Esophagus mucosa (tissue), 1 donor: Measurements from ENCODE around the gene PLEKHG5. TPM values are rescaled to one million over a fixed set of nuclear protein-coding genes. Genes with fewer than 3 reads are reported as not detected.

ENCODE experiments used
- ATAC-seq: fragments of 200-7000 bp; cut with Tn5 transposase; one replicate; pipeline ENCODE4 v1.9.1; 2020
- total RNA-seq: library from RNA; stranded (reverse); gene quantifications from one replicate; pipeline ENCODE4 v1.2.4, GENCODE V29; 2023
- donor health status: DM: yes; HTN: yes; CAD: no.

The PLEKHG5 gene, protein sequence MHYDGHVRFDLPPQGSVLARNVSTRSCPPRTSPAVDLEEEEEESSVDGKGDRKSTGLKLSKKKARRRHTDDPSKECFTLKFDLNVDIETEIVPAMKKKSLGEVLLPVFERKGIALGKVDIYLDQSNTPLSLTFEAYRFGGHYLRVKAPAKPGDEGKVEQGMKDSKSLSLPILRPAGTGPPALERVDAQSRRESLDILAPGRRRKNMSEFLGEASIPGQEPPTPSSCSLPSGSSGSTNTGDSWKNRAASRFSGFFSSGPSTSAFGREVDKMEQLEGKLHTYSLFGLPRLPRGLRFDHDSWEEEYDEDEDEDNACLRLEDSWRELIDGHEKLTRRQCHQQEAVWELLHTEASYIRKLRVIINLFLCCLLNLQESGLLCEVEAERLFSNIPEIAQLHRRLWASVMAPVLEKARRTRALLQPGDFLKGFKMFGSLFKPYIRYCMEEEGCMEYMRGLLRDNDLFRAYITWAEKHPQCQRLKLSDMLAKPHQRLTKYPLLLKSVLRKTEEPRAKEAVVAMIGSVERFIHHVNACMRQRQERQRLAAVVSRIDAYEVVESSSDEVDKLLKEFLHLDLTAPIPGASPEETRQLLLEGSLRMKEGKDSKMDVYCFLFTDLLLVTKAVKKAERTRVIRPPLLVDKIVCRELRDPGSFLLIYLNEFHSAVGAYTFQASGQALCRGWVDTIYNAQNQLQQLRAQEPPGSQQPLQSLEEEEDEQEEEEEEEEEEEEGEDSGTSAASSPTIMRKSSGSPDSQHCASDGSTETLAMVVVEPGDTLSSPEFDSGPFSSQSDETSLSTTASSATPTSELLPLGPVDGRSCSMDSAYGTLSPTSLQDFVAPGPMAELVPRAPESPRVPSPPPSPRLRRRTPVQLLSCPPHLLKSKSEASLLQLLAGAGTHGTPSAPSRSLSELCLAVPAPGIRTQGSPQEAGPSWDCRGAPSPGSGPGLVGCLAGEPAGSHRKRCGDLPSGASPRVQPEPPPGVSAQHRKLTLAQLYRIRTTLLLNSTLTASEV
- 24.4 TPM for total RNA-seq

DNA sequence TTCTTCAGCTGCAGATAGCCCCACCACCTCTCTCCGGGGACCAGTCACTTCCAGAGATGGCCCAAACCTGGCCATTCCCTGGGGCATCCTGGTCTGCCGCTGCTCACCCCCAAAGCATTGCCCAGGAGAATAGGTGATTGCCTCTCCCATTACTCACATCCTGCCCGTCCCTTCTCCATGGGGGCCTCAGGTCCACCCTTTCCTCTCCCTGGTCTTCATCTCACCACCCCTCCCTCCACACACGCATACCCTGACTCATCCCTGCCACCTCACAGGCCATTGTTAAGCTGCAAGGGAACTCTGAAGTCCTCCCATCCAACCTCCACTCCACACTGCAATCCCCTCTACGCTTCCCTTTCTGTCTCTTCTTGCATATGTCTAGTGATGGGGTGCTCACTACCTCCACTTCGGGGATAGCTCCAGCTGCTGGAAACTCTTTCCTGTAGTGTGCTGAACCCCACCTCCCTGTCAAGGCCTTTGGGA lies at the start of gene PLEKHG5:
Gene PLEKHG5, minus strand, starts transcription at position 188 of the 483 bp plus-strand sequence. CDS start 14,096 bp downstream, outside the sequence.
- ATAC-seq: peak; percentile 44

DNA sequence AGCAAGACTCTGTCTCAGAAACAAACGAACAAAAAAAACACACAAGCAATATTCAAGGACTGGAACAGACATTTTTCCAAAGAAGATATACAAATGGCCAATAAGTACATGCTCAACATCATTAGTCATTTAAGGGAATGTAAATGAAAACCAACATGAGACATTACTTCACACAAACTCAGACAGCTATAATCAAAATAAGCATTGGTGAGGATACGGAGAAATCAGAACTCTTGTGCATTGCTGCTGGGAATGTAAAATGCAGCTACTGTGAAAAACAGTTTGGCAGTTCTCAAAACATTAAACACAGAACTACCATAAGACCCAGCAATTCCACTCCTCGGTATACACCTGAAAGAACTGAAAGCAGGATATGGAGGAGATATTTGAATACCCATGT lies 47.5 kb upstream of the PLEKHG5 start:
- no peak for ATAC-seq

DNA sequence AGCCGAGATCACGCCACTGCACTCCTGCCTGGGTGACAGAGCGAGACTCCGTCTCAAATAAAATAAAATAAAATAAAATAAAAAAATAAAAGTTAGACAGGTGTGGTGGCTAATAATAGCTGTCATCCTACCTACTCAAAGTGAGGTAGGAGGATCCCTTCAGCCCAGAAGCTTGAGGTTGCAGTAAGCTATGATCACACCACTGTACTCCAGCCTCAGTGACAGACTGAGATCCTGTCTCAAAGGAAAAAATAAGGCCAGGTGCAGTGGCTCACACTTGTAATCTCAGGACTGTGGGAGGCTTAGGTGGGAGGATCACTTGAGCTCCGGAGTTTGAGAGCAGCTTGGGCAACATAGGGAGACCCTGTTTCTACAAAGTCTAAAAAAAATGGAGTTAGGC lies 44.8 kb upstream of the PLEKHG5 start:
- no peak for ATAC-seq

DNA sequence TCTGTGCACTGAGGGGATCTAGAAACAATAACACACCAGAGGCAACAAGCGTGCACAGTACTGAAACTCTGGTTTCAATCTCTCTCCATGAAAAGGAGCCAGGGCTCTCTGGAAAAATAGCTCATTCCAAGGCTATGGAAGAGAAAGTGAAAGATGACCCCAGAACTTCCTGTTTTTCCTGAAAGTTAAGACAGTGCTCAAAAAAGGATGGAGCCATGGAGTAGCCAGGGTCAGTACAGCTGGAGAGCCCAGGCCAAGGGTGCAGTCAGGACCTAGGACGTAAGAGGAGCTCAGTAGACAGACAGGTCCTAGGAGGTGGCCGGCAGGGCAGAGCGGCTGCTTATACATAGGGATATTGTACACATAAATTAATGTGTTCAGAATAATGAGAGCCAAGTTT lies 43.7 kb upstream of the PLEKHG5 start:
- no peak for ATAC-seq

DNA sequence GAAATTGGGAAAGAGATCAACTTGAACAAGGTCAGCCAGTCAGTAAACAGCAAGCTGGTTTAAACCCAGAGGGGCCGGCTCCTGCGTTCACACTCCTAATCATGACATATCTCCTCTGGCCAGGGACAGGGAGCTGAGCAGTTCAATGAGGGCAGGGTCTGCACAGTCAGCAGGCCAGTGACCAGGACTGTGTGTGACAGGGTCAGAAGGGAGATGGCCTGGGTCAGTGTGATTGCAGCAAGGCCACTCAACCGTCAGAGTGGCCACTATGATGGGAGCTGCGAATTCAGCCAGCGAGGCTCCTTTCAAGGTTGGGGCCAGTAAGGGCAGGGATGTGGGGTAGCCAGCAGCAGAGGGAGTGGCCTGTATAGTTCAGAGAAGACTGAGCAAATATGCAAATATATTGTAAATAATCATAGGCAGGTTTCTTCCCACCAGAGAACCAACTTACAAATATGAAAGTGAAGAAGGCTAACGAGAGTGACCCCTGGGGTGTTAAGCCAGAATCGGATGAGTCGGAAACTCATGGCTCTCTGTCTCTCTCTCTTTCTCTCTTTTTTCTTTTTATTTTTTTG lies 42.9 kb upstream of the PLEKHG5 start:
- no peak for ATAC-seq

DNA sequence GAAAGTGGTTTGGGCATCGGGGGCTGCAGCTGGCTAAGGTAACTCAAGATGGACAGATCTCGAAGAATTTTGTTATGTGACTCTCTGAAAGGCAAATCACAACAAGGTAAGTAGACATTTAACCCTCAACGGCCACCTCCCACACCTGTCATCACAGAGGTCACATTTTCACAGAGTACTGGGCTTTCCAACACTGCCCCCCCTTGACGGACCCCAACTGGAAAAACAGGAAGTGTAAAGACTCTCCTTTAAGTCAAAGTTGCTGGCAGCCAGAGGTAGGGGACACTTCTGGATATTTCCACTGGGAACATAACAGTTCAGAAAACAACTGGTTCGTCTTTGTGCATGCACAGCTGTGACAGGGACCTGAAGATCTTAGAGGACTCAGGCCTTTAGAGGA lies 40.5 kb upstream of the PLEKHG5 start:
- no peak for ATAC-seq

DNA sequence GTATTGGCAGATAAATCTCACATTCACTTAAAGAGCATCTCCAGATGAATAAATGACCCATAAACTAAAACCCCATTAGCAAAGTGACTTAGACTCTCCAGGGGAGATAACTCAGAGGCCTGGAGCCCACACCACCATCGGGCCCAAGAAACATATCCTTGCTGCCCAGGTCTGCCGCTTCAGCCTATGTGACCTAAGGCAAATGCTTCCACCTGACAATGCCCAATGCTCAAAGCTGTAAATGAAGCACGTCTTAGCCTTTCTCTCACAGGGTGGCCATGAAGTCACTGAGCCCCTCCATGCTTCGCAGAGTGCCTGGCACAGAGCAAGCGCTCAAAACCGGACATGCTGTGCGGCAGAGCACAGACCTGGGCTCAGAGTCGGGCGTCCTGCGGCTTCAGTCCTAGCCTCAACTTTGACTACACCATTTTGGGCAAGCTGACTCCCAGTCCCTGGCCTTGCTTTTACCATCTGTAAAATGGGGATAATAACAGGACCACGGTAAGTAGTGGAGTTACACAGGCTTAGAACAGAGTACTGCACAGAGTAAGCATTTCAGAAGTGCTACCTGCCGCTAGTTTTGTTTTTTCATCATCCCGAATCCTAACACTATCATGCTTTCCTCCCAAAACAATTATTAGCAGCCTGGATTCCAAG lies 39.2 kb upstream of the PLEKHG5 start:
- no peak for ATAC-seq

DNA sequence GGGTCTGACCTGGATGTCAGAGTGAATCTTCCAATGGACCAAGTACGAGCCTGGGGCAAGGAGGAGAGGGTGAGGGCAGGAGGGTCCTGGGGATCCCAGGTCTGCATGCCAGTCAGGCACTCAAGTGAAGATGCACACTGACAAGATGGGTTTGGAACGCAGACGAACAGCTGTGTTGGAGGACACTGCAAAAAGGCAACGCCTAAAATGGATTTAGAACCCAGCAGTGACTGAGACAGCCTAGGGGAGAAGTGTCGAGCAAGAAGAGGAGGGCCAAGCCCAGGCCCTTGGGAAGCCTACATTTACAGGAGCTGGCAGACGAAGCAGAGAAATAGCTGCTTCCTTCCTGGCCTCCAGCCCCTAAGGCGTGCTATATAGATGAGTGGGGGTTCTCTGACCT lies 37.0 kb upstream of the PLEKHG5 start:
- ATAC-seq: no peak

DNA sequence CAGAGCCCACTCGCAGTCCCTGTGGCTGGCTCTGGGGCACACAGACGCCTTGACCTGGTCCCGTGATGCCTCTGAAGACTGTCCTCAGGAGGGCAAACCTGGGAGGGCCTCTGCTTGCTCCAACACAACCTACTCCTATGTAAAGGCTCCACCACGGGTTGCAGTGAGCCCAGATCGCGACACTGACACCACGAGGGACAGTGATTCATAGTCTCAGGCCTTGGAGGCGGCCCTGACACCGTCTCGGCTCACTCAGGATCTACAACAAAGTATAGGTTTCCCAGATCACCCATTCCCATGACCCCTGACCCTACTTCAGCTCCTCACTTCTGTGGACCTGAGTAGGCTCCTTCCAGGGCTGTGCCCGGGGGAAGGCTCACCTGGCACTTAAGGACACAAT lies 34.8 kb upstream of the PLEKHG5 start:
- peak; percentile 21 for ATAC-seq

DNA sequence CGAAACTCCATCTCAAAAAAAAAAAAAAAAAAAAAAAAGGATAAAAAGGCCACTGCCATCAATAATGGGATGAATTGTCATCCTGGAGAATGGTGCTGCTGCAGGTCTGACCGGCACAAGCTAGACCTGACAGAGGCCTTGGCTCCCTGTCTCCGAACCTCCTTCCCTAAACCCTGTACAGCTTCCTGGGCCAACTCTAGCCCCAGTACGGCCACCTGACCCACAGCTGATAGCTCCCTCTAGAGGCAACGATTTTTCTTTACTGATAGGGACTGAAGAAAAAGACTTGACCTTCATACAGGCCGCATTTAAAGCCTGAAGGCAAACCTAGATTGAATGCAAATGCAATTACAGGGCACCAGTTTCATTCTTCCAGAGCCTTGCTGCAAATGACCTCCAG lies 32.1 kb upstream of the PLEKHG5 start:
- ATAC-seq: no peak

DNA sequence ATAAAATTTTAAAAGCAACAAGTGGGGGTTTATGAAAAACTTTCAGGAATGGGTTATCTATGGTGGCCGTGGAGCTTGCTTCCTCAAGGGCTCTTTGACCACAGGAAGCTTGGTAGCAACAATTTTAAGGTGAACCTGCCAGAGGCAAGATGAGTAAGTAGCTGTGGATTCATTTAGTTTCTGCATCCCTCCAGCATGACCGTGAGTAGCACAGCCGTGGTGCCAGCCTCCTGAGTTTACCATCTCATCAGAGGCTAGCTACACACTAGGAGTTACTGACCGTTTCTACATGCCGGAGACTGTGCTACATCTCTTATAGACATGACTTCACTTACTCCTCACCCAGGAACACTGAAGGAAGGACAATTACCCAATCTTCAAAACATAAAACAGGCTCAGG lies 30.1 kb upstream of the PLEKHG5 start:
- peak; percentile 17 for ATAC-seq

DNA sequence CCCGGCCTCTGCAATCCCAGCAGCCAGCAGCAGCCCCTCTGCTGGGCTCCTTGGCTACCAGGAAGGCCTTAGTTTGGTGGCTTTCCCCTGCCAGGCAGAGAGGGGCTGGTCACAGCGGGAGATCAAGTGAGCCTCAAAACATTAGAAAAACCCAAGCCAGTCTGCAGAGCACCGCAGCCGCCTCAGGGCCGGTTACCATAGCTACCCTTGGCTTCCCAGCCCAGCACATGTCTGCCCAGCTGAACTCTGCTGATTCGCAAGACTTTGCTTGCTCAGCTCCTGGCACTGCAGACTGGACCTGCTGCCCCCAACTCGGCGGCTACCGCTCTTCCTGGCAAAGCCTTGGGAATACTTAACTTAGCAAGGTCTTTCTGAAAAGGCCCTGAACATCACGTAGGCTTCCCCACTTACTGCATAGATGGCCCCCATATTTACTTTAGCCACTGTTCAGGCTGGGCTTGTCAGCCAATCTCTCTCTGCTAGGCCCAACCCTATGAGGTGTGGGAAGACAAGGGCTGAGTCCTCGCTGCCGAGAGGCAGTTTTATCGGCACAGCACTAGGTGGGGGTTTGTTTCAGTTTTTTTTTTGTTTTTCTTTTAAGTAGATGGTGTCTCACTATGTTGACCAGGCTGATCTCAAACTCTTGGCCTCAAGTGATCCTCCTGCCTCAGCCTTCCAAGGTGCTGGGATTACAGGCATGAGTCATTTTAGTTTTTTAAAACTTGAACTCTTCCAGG lies 28.6 kb upstream of the PLEKHG5 start:
- ATAC-seq: peak; percentile 92

DNA sequence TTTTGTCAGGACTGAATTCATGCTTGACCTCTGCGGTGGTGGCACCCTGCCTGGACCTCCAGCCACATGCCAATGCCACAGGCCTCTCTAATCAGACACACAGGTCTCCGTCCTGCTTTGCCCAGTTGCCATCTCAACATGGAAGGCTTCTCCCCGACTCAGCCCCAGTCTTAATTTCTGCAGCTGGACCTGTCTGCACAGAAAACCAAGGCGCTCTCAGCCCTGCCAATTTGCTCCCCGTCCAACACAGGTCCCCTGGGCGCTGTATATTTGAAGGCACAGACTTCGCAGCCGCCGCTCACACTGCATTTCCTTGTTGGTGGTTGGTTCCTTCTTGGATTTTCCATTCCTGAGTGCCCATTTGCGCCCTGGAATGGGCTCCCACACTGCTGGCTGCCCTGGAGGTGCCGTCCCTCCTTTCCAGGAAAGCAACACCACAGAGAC lies 28.0 kb upstream of the PLEKHG5 start:
- peak; percentile 14 for ATAC-seq

DNA sequence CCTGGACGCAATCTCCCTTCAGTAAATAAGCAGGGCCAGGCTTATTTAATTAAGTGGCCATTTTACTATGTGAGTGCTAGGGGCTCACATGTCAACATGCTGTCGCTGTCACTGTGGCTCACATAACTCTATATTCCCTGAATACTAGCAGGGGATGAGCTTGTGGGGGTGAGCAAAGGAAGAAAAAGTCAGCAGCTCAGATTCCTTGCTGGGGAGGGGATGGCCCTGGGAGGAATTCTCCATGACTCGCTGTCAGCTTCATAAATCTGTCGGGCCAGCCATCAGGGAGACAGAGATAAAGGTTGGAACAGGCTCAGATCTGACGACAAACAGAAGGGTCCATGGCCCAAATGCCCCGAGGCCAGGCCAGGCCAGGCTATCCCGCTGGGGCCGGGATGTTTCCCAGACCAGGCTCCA lies 26.0 kb upstream of the PLEKHG5 start:
- no peak for ATAC-seq

DNA sequence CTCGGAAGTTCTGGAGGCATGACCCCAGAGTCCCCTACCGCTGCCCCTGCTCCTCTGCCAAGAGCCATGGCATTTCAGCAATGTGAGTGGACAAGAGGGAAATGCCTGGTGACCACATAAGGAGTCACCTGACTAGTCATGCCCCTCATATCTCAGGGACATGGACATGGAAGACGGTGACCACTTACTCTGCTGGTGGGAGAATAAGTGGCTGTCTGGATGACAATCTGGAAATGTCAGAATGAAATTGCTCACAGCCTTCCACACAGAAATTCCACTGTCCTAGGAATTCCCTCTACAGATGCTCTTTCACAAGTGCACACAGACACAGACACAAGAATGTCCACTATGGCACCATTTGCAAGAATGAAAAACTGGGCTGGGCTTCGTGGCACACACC lies 24.3 kb upstream of the PLEKHG5 start:
- no peak for ATAC-seq

DNA sequence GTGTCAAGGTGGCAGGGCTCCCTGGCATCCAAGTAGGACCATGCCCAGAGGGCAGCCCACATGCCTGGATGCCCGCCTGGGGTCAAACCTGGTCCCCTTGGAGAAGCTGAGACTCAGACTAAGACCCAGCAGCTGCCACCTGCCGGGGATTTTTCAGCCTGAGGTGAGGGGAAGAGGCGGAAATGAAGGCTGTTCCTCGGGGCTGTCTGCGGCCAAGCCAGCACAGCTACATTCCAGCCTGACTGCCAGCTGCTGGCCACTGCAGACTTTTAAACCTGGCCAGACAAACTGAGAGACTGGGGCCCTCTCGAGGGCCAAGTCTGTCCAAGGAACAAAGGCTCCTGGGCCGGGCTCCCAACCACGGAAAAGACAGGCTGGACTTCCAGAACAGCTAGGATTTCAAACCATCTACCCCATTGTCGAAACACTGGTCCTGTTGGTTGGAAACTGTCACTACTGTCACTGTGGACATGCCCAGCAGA lies 21.9 kb upstream of the PLEKHG5 start:
- ATAC-seq: peak; percentile 33

DNA sequence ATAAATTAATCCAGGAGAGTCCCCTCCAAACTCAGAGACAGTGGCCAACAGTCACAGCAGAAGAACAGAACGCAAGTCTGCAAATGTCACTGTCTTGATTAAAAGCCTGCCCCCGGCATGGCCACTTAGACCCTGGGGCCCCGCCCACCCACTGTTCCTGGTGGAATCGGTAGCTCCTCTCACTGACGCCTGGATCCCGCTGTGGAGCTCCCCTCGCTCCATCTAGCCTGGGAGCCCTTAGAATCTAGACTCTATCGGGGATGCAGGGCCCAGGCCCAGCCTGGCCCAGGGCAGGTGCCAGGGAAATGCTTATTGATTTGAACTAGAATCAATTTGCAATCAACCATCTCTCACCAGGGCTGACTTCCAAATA lies 21.4 kb upstream of the PLEKHG5 start:
- no peak for ATAC-seq

DNA sequence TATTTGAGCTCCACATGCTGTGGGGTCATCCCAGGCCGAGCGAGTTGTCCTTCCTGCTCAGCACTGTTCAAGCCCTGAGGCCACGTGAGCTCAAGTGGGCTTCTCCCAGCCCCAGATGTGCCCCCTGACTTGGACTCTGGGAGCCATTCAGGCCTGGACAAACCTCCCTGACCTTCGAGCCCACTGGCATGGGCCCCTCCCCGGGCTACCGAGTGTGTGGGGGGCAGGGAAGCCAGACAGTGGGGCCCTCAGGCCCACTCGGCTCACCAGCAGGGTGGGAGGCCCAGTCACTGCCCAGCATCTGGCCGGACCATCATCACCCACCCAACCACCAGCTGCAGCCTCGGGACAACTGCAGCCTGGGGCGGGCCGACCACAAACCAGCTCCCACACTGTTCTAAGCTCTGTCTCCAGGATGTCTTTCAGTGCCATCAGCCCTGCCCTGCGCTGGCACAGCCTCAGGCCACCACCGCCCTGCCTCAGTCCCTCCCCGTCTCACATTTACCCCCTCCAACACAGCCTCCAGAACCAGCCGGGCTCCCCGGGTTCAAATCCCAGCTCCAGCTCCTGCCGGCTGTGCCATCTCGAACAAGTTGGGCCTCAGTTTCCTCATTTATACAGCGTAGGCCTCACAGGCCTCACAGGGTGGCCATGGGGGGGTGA lies 20.9 kb upstream of the PLEKHG5 start:
- ATAC-seq: no peak

DNA sequence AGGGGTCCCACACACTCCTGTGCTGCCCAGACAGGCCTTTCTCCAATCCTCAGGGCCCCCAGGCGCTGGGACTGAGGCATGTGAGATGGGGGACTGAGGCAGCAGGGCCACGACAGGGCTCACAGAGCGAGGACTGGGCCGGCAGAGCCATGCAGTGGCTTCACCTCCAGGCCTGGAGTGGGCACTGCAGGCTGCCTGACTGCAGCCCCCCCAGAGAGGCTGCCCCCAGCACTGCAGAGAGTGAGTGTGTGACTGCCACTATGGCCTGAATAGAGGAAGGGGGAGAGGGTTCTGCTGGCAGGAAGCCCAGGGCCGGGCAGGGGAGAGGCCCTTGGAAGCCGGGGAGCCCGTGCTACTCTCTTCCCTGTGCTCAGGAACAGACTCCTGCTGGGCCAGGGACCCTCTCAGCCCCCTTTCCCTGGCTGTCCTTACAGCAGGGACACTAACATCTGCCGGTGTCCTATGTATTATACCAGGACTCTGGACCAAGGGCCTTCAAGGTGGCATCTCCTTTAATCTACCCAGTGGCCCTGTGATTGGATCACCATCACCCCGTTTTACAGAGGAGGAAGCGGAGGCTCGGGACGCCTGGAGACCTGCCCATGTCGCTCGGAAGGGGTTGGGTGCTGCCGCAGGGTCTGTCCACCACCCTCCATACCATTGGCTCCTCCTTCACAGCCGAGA lies 20.2 kb upstream of the PLEKHG5 start:
- no peak for ATAC-seq

DNA sequence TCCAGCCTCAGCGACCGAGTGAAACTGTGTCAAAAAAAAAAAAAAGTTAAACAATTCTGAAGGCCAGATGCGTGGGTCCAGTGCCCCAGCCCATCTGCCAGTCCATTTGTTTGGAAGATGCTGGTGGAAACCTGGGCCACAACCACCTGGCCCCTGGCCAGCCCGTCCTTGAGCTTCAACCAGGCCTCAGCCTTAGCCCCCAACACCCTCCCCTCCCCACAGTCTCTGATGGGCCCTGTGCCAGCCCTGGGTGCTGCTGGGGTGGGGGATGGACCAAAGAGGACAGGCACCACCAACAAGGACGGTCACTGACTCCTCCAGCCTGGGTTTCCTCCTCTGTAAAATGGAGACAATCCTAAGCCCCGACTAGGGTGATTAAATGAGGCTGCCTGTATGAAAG lies 19.6 kb upstream of the PLEKHG5 start:
- no peak for ATAC-seq
